ENCODE results near the gene CDCP2. TPM values are rescaled to one million over a fixed set of nuclear protein-coding genes. Genes with fewer than 3 reads are reported as not detected.
A peak's percentile ranks its signal among the peaks of the same experiment; 100 is the strongest.

Gene CDCP2
- total RNA-seq, 1 donor from 2014 or later, result not detected

- Histone ChIP-seq H3K4me1 (ENCODE audit: insufficient read depth, low read length) (peaks cover 34% of the 10 kb centered on the region), H3K4me2 (ENCODE audit: low read length) (peak overlapping the region; percentile 79), H3K4me3 (ENCODE audit: insufficient read depth, low read depth, low read length) (no peak overlapping the region), H2AFZ (ENCODE audit: low read depth, low read length) (peak overlapping the region; percentile 79), H3K9ac (ENCODE audit: low read length) (peak overlapping the region; percentile 71), H3K36me3 (ENCODE audit: insufficient read depth, low read length) (no peaks in the 10 kb centered on the region), H3K27ac (ENCODE audit: low read depth, low read length) (no peak overlapping the region), H3K9me3 (ENCODE audit: insufficient read depth, low read depth, low read length) (no peaks in the 10 kb centered on the region), H3K27me3 (ENCODE audit: insufficient read depth, low read length) (peaks cover 4% of the 10 kb centered on the region), H4K20me1 (ENCODE audit: insufficient read depth, low read length) (no peaks in the 10 kb centered on the region), H3K79me2 (ENCODE audit: insufficient read depth, low read length) (no peaks in the 10 kb centered on the region)
- FAIRE-seq (no peak), DNase-seq (ENCODE audit: low read depth) (no peak)
- Mint-ChIP-seq H3K27me3 (ENCODE audit: low read depth, unreplicated experiment) (peaks cover 16% of the 10 kb centered on the region), H3K9me3 (ENCODE audit: unreplicated experiment) (peaks cover under 1% of the 10 kb centered on the region), H3K4me1 (ENCODE audit: low read depth, unreplicated experiment) (peaks cover 11% of the 10 kb centered on the region), H3K27ac (ENCODE audit: unreplicated experiment) (peak overlapping the region; percentile 12), H3K36me3 (ENCODE audit: low read depth, unreplicated experiment) (peaks cover under 1% of the 10 kb centered on the region), H3K4me3 (ENCODE audit: unreplicated experiment) (peak overlapping the region; percentile 57)
- TF ChIP-seq CTCF (IDR thresholded peaks at IDR 0.05; ENCODE audit: insufficient read depth, low read depth, low read length) (no peak), EZH2 (IDR thresholded peaks at IDR 0.05; ENCODE audit: insufficient read depth, low read length) (no peak)
Measured at GRCh38 chr1:54122135-54122751, 30.6 kb downstream of the CDCP2 start.

- H3K9ac ChIP-seq (ENCODE audit: low read length), result peak overlapping the region; percentile 71
- H3K36me3 Mint-ChIP-seq (ENCODE audit: low read depth, unreplicated experiment), result no peaks in the 10 kb centered on the region
Measured at GRCh38 chr1:54121482-54122134, 31.2 kb downstream of the CDCP2 start.

More at GRCh38 chr1:54121482-54122134, 31.2 kb downstream of the CDCP2 start:
- Mint-ChIP-seq H3K4me1 (ENCODE audit: low read depth, unreplicated experiment) (peaks cover 11% of the 10 kb centered on the region), H3K27ac (ENCODE audit: unreplicated experiment) (peak overlapping the region; percentile 55), H3K4me3 (ENCODE audit: unreplicated experiment) (peak overlapping the region; percentile 57), H3K9me3 (ENCODE audit: unreplicated experiment) (no peaks in the 10 kb centered on the region), H3K27me3 (ENCODE audit: low read depth, unreplicated experiment) (peaks cover 16% of the 10 kb centered on the region)
- Histone ChIP-seq H3K79me2 (ENCODE audit: insufficient read depth, low read length) (no peaks in the 10 kb centered on the region), H3K27me3 (ENCODE audit: insufficient read depth, low read length) (peaks cover 4% of the 10 kb centered on the region), H4K20me1 (ENCODE audit: insufficient read depth, low read length) (no peaks in the 10 kb centered on the region), H3K27ac (ENCODE audit: low read depth, low read length) (peak overlapping the region; percentile 83), H2AFZ (ENCODE audit: low read depth, low read length) (peak overlapping the region; percentile 79), H3K4me3 (ENCODE audit: insufficient read depth, low read depth, low read length) (peak overlapping the region; percentile 26), H3K4me2 (ENCODE audit: low read length) (peak overlapping the region; percentile 79), H3K36me3 (ENCODE audit: insufficient read depth, low read length) (no peaks in the 10 kb centered on the region), H3K9me3 (ENCODE audit: insufficient read depth, low read depth, low read length) (no peaks in the 10 kb centered on the region), H3K4me1 (ENCODE audit: insufficient read depth, low read length) (peaks cover 34% of the 10 kb centered on the region)
- FAIRE-seq, result peak; percentile 91
- TF ChIP-seq CTCF (IDR thresholded peaks at IDR 0.05; ENCODE audit: insufficient read depth, low read depth, low read length) (peak; percentile 60), EZH2 (IDR thresholded peaks at IDR 0.05; ENCODE audit: insufficient read depth, low read length) (no peak)
- DNase-seq (ENCODE audit: low read depth), result peak; percentile 85
